DMS114 treated with DMSO at 0.1 percent for 48 hours (cell line): ENCODE data around the gene PDP2.

Experiments used
- DNase-seq: peaks from one replicate; lab custom pipeline; 2025; ENCODE audit not compliant: unreplicated experiment; lab: John Stamatoyannopoulos, UW

The PDP2 gene

DNA sequence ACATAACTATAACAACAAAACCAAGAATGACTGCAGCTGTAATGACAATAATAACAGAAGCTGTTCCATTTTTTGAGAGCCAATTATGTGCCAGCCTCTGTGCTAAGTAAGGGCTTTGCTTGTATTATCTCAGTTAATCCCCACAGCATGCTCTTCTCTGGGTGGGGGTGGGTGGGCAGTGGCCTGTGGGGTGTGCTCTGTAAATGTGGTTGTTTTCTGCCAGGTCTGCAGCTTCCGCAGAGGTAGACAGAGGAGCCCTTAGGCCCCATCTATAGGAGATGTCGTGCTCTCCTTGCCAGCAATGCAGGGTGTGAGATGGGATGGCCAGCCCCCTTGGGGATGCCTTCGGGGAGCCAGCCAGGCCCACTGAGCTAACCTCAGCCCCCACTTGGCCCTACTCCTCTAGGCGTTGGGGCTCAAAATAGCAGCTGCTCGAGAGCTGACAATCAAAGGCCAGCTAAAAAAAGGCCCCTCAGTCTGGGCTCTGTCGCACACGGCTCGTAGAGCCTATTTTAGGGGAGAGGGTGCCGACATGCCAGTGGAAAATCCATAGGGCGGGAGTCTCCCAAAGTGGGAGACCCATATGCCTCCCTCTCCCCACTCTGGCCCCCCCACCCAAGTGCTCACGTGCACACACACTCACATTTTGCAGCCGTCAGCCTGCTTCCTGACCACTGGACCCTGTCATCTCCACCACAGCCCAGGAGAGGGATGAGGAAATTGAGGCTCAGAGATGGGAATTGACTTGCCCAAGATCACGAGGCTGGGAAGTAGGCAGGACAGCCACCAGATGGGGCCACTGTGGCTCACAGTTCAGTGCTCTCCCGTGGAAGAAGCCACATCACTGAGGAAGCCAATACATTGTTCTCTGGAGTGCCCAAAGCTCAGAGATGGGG is 22.6 kb downstream of the PDP2 start:
- DNase-seq = no peak

DNA sequence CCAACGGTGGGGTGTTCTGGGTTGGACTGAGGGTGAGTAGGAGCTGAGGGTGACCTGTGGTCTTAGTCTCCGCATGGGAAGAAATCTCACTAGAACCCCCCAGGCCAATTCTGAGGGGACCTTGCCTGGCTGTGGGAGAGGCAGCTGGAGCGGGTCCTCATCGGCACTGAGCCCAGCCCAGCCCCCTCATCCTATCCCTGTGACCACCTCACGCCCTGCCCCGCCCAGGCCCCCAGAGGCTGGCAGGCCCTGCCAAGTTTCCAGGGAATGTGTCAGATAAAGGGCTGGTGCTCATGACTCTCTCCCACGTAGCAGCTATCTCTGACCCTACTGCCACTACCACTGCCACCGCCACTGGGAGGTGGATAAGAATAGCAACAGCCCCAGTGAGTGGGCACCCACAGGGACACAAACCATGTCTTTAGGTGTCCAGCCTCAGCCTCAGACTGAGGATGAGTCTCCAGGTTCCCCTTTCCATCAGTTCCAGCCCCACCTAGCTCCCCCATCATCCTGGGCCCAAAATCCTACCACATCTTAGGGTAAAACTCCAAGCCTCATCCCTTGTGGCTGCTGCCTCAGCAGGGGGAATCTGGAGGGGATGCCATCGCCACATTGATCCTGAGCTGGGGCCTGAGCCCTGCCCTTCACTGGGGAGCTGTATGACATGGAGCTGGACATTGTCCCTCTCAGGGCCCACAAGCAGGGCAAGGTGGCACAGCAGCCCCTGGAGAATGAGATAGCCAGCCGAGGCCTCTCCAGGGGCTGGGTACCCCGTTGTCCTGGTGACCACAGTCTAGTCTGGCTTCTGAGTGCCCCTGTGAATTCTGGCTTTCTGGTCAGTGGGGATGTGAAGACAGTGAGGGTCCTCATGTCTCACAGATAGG is 23.5 kb downstream of the PDP2 start:
- no peak for DNase-seq

DNA sequence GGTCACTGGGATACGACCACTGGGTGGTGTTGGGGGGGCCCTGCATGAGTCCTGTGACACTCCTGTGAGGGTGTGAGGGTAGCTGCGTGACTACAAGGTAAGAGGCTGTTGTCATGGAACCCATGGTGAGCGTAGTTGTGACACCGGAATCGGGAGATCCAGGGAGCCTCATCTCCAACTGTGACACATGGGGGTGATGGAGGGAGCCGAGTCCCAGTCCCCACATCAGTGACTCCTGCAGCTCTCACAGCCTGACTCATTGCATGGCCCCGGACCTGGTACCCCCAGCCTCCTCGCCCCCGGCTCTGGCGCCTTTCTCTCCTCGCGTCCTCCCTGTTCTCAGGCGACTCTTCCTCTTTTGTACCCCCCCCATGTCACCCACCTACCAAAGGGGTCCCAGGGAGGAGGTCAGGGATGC is 24.1 kb downstream of the PDP2 start:
- no peak for DNase-seq

DNA sequence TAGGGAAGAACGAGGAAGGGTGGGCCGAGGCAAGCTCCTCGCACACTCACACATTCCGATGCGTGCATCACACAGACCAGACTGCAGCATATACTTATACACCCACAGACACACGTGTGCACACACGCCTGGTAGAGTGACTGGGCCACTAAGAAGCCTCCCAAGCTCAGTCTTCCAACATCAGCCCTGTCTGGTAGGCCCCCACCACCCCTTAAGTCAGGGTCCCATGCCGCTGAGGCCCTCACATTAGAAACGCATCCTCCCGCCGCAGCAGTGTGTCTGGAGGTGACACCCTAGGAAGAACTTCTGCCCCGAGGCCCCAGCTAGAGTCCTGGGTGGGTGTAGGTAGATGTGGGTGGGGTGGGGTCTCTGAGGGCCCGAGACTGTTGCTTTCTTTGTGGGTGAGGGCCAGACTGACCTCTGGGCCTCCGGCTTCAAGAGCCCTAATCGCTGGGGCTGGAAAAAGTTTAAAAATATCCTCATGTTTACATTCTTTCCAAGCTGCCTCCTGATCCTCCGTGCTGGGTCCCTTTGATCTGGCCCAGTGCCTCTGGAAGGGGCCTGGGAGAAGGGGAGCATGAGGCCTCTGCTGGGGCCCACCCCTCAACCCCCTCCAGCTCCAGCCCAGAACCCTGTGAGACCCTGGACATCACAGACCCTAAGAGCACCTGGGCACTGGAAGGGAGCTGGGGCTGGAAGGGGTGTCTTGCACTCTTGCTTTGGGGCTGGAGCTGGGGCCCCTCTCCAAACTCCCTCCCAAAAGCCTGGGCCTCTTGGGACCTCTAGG is 24.7 kb downstream of the PDP2 start:
- no peak for DNase-seq

DNA sequence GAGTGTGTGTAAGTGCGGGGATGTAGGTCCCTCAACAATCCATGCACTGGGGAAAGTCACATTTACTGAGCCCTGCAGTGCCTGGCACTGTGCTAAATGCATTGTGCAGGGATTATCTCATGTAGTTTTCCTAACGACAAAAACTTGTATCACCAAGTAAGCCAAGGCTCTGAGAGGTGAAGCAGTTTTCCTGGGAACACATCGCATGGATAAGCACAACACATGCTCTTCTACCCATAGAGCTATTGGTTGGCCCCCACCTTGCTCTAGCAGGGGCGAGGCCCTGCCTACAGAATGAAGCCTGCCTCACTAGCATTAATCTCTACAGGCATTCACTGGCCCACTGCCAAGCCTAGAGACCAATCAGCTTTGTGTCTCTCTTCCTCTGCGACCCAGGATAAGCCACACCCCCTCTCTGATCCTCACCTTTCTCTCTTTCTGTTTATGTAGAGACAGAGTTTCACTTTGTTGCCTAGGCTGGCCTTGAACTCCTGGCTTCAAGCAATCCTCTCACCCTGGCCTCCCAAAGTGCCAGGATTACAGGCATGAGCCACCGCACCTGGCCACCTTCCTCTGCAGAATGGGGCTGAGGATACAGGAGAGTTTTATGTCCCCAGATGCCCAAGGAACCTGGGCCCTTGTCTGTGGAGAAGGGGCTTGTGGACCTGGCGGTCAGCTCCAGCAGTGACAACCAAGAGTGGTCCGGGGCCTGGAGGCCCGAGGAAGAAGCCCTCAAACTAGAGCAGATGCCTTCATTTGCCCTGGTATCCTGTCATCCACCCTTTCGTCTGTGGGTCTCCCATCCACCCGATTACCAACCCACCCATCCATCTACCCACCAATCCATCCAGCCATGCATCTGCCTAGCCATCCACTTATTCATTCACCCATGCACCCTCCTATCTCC is 25.6 kb downstream of the PDP2 start:
- DNase-seq = no peak

DNA sequence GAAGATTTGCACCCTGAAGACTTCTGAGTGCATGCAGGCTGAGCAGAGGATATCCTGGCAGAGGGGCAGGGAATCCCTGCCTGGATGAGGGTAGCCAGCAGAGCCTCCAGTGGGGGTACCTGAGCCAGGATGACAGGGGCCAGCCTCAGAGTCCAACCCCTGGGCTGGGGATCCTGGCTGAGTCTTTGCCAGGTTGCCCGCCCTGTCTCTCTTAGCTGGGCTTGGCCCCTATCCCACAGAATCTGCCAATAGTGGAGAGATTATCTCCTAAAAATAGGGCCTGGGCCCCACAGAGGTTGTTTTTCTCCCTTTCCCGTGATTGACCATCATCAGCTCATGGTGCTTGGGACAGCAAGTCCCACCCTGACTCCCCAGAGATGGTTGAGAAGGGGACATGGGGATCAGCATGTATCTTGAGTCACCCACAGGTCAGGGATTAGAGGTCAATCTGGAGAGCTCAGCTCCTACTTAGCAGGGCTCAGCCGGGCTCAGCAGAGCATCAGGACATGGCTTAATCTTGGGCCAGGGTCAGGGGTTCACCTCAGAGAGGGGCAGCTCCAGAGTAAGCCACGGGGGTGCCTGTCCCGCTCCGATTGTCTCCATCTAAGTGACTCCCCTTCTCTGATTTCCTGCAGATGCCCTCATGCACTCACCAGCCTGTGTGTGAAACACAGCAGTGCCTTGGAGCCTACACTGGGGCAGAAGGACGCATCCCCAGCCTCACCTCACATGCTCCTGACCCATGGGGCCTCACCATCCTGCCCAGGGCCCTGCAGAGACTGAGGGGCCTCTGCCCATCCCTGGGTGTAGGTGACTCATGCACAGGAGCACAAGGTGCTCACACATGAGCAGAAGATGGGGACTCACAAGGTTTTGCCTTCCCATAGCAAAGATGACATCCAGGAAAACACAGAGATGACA is 26.9 kb downstream of the PDP2 start:
- DNase-seq = no peak

DNA sequence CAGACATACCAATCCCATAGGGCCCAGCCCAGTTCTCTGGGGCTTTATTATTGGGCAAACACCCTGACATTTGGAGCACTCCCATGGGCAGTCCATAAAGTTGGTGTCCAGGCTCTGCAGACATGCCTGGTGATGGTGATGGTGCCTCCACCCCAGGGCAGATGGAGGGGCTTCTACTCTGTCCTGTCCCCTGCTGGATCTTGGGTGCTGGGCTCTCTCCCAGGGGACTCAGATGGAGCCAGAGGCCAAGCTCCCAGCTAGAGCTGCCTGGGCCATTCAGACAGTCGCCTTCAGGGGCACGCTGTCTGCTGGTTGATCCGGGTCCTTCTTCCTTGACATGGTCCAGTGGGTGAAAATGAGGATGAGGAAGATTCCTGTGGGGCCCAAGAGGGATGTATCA is 27.8 kb downstream of the PDP2 start:
- DNase-seq = no peak

DNA sequence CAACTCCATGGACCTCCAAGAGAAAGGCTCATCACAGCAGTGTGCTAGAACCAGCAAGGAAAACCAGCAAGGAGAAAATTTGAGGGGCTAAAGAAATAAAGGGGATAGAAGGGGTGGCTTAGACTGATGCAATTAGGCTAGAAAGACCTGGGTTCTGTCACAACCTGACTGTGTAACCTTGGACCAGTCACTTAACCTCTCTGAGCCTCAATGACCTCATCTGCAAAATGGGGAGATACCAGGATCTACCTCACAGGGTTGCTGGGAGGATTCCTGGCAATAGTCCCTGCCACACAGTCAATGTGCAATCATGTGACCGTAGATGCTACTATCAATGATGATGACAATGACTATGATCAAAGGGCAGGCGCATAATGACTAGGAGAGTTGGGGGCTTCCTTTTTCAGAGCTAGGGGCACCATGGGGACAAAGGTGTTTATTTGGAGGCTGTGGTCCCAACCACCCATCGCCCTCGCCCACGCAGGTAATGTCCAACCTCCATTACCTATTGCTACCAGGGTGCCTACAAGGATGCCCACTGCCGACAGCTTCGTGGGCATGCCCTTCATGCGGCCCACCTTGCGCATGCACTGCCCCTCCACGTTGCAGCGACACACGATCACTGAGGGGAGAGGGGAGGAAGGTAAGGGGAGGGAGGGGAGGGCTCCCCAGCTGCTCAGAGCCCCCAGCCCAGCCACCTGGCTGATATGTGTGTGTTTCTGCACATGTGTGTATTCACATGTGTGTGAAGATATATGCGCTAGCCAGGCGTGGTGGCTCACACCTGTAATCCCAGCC is 28.6 kb downstream of the PDP2 start:
- DNase-seq = no peak

DNA sequence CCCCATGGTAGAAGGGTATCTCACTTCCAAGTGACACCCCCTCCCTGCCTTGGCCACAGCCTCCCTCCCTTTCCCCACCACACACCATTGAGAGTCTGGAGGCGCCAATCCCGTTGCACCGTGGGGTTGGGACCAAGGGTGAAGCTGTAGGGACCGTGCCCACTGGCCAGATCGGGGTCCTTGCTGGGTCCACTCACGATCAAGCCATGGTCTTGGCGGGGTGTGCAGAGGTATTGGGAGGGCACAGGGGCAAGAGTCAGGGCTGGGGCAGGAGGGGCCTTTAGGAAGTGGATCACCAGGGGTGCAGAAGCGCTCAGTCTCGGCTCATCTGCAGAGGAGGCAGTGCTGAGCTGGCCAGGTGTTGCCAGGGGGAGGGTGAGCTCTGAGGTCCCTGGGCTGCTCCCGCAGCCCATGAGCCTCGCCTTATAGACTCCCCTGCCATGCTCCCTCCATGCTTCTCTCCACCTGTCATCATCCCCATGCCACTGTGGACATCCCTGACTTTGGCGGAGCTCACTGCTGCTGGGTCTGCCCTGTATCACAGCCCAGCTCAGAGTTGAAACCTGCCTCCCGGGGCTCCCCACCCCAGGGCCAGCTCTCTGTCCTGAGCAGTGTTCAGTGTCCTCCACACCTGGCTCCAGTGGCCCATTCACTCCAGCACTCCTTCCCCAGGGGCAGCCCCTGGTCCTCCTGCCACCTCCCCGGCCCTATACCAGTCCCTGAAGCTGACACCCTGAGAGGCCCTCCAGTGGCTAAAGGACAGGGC is 30.0 kb downstream of the PDP2 start:
- DNase-seq = no peak

DNA sequence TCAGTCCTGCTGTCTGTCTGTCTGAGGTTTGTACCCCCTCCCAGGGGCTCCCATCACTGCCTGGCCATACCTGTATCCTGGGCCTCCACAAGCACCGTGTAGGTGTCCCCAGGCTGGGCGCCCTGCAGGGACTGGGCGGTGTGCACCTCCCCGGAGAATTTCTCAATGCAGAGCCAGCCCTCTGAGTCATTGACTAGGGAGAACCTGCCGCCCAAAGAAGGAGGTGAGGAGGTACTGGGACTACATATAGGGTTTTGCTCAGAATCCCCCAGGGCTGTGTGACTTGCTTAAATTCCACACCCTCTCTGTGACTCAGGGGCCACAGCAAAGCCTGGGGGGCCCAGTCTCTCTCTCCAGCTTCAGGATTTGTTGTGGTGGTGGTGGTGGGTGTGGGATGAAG is 30.8 kb downstream of the PDP2 start:
- no peak for DNase-seq

DNA sequence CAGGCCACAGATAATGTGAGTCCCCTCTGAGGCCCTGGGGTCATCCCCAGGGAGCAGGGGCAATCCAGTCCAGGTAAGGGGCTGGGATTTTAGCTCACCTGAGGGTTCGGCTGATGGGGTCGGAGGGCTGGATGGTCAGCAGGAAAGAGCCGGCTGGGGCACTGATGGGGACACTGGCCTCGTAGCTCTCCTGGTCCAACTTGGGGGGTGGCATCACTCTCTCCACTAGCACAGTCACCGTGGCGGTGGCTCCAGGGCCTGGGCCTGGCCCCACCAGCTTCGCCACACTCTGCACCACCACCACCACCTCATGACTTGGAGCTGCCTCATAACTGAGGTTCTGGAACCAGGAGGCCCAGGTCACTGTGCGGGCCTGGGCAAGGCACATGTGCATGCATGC is 31.5 kb downstream of the PDP2 start:
- no peak for DNase-seq

DNA sequence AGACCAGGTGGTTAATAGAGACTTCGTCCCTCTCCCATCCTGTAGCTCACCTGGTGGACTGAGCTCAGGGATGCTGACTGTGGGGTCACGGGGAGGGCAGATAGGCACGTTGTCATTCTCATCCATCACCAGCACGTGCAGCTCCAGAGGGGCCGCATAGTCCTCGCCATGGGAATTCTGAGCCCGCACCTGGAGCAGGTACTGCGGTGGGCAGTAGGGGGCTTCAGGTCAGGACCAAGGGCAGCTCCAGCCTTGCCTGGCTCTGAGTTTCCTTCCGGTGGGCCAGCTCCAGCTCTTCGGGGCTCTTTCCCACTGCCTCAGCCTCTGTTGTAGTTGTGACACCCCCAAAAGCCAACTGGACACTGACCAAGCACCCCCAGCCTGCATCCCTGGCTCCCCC is 32.8 kb downstream of the PDP2 start:
- no peak for DNase-seq

DNA sequence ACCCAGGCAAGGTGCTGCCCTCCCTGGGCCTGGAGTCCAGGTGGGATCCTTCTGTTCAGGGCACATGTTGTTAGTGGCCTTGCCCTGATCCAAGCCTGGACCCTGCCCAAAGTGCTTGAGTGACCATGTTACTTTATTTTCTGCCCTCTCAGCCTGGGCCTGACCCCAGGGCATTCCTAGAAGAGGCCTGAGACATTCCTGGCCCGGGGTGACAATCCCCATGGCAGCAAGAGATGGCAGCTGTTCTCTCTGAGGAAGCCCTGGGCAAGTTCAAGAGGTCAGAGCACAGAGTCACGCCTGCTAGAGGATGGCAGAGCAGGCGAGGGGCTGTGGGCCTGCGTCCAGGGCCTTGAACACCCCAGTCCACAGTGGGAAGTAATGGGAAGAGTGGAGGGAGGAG is 33.4 kb downstream of the PDP2 start:
- DNase-seq = no peak

DNA sequence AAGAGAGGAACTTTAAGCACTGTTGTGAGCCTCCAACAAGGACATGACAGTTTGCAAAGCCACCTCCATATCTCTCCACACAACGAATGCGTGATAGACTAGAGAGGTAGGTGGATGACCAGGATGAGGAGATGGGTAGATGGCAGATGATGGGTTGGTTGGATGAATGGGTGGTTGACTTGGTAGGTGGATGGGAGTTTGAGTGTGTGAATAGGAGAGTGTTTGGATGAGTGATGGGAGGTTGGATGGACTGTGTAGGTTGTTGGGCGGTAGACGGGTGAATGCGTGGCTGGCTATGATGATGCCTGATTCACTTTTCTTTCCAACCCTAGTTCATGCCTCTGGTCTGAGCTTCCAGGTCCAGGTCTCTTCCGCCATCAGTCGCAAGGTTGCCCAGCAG is 34.2 kb downstream of the PDP2 start:
- no peak for DNase-seq

DNA sequence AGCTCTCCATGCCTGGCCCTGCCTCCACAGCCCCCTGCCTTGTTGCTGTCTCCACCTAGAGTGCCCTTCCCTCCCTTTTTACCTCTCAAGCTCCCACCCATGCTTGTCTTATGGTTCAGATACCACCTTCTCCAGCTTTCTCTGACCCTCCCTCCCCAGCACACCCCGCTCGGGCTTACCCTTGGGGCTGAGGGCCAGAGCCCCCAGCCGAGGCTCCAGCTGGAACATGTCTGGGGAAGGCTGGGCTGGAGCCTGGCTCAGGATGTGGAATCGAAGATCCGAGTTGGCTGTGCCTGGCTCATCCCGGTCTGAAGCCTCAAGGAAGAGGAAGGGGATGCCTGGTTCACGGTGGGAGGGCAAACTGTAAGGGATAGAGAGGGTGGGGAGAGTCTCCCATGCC is 34.7 kb downstream of the PDP2 start:
- DNase-seq = no peak

DNA sequence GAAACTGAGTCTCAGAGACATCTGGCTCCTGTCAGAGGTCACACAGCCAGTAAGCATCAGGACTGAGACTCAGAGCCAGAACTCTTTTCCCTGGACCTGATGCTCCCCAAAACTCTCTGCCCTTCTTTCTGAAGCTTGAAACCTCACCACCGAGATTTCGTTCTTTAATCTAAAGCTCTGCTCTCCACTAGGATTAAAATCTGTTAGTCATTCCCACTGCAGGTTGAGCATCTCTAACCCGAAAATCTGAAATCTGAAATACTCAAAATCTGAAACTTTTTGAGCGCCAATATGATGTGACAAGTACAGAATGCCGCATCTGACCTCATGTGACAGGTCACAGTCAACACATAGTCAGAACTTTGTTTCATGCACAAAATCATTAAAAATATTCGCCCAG is 36.2 kb downstream of the PDP2 start:
- no peak for DNase-seq

DNA sequence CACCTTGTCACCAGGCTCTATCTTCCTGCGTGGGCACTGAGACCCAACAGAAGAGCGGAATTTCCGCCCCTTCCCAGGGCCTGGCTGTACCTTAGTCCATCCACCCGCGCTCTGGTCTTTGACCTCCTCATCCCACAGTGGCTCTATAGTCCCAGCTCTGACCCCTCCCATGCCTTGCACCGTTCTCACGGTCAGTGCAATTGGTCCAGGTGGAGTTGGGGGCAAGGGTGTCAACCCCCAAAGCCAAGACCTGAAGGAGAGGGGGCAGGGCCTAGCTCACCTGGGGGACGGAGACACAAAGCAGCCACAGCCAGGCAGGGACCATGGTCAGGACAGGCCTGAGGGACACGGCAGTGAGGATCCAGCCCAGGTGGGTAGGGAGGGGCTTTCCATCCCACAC is 37.4 kb downstream of the PDP2 start:
- DNase-seq = no peak

DNA sequence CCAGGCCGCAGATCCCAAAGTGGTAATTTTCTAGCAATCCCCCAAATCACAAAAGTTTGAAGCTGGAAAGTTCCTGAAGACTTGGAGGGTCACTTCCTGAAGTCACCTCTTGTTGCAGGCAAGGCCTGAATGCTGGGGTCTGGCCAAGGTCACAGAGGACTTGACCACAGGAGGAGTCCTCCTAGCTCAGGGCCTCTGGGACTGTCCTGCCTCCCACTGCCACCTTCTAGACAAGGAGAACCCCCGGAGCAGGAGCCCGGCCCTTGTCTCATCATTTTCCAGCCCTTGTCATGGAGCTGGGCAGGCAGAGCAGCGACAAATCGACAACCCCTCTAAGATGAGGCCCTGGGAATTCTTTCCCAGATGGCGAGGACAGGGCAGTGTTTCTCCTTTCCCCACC is 38.0 kb downstream of the PDP2 start:
- no peak for DNase-seq
